Mesenteric fat pad (tissue), 1 donor: ENCODE results near the gene PYGB. TPM values are rescaled to one million over a fixed set of nuclear protein-coding genes. Genes with fewer than 3 reads are reported as not detected.
"Not testable (repeated sequence)": the region's sequence is repeated elsewhere in the genome, so short reads cannot be mapped to it uniquely, and the experiment has no call there.

ENCODE experiments used
- DNase-seq: peaks from one replicate; pipeline ENCODE4 v3.0.0-alpha.2; 2020; ENCODE audit warnings: low spot score
- total RNA-seq: library from RNA; stranded (reverse); fragmentation: NEBNext Ultra II Directional; extraction: Animal tissue kit (Norgen Biotek cat#: 25700); gene quantifications from one replicate; pipeline ENCODE4 v1.2.1, GENCODE V29; 2021
- donor health status: DM: yes; HTN: yes; CAD: no.

Gene PYGB
- total RNA-seq, 1 donor from 2014 or later: 121 TPM

DNA sequence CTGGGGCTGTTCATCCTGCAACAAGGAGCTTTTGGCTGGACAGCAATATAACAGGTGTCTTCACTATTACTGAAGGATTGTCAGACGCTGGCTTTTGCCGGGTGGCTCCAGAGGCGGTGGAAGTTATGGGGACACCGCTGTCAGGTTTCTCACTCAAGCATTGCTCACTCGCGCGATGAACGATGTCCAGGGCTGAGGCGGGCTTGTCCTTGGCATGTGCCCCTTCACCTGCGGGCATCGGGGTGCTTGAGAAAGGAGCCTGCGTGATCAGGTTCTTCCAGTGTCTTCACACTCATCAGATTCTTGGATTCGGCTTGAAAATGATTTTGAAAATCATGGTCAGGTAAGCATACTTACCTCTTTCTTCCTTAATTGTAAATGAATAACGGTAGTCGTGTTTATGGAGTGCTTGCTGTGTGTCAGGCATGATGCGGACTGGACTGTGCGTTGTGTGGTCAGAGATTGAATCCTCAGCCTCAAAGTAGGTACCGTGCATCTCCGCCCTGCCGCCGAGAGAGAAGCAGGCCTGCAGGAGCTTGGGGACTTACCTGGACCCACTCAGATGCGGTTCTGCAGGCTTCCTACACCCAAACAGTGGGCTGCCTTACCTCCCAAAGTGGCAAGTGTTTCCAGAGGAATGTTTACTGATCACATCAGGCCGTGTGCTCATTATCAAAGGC, 18.3 kb upstream of the PYGB start:
- DNase-seq: no peak

GRCh38 chr20:25230166-25230831, 17.6 kb upstream of the PYGB start:
- no peak for DNase-seq

GRCh38 chr20:25233016-25233772, 14.7 kb upstream of the PYGB start:
- DNase-seq: no peak

DNA sequence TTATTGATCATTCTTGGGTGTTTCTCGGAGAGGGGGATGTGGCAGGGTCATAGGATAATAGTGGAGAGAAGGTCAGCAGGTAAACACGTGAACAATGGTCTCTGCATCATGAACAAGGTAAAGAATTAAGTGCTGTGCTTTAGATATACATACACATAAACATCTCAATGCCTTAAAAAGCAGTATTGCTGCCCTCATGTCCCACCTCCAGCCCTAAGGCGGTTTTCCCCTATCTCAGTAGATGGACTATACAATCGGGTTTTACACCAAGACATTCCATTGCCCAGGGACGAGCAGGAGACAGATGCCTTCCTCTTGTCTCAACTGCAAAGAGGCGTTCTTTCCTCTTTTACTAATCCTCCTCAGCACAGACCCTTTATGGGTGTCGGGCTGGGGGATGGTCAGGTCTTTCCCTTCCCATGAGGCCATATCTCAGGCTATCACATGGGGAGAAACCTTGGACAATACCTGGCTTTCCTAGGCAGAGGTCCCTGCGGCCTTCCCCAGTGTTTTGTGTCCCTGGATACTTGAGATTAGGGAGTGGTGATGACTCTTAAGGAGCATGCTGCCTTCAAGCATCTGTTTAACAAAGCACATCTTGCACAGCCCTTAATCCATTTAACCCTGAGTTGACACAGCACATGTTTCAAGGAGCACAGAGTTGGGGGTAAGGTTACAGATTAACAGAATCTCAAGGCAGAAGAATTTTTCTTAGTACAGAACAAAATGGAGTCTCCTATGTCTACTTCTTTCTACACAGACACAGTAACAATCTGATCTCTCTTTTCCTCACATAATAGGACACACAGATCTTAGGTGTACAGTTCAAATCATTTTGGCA, 13.7 kb upstream of the PYGB start:
- DNase-seq: not testable (repeated sequence)

DNA sequence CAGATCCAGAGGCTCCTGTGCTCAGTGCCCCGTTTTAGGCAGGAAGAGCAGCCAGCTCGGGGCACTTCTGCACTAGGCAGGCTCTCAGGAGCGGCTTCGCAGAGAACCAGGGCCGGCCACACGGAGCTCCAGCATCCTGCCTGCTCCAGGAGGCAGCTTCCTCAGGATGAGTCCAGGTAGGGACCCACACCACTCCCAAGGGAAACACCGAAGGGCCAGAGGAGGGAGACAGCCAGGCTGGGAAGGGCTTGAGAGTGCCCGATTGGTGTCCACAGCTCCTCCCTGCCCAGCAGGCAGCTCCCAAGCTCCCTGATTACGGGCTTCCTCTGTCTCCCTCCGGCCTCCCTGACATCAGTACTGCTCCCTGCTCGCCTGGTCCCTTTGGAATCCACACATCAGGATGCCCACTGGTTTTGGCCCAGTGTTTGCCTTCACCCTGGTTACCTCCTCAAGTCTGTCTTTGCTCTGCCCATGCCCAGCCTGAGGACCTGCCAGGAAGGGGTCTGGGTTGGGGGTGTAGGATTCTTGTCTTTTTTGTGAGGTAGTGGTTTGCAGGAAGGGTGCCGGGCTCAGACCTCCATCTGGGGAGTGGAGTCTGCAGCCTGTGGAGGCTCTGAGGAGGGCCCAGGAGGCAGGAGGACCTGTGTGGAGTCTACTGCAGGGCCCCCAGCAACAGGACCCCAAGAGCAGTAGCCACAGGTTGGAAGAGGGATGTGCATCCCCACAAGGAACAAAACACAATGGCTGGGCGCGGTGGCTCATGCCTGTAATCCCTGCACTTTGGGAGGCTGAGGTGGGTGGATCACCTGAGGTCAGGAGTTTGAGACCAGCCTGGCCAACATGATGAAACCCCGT, 11.2 kb upstream of the PYGB start:
- no peak for DNase-seq

- DNase-seq: no peak
Measured at GRCh38 chr20:25237610-25238318, 10.1 kb upstream of the PYGB start.

DNA sequence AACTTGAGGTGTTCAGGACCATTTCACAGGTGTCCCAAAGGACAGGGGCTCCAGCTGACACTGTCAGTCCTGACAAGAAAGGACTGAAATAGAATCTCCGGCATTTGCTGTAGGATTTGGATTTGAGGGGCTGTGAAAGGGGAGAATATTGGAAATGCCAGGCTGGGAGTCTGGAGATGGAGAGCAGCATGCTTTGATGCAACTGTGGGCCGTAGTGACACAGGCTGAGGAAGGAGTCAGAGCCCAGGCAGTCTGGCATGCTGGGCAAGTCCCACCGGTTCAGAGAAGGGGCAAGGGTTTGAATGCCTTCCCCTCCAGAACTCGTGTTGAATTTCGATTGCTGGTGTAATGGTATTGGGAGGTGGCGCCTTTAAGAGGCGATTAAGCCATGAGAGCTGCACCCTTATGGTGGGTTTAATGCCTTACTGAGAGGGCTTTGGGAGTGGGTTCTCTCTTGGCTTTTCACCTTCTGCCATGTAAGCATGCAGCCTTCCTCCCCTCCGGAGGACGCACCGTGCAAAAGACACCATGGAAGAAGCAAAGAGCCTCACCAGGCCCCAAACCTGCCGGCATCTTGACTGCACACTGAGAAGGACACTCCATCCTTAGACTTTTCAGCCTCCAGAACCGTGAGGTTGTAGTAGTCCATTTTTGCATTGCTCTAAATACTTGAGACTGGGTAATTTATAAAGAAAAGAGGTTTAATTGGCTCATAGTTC, 9.4 kb upstream of the PYGB start:
- peak; percentile 85 for DNase-seq

- DNase-seq: no peak
Measured at GRCh38 chr20:25239387-25240370, 8.2 kb upstream of the PYGB start.

DNA sequence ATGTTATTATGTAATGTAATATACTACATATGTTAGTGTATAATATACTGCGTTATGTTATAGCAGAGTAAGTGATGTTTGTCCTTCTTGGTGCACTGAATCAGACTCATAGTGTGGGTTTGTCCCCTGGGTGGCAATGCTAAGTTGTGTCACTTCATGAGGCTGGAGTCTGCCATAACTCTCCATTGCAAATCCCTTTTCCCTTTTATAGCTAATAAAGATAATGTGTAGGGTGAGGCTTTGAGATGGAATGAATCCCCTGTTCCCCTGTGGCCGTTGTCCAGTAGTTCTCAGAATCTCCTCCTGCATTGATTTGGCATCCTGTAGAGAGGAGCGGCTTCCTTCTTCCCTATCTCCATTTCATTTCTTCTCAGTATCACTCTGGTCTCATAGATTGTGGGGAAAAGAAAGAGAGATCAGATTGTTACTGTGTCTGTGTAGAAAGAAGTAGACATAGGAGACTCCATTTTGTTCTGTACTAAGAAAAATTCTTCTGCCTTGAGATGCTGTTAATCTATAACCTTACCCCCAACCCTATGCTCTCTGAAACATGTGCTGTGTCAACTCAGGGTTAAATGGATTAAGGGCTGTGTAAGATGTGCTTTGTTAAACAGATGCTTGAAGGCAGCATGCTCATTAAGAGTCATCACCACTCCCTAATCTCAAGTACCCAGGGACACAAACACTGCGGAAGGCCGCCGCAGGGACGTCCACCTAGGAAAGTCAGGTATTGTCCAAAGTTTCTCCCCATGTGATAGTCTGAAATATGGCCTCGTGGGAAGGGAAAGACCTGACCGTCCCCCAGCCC, 6.8 kb upstream of the PYGB start:
- DNase-seq: peak; percentile 47

DNA sequence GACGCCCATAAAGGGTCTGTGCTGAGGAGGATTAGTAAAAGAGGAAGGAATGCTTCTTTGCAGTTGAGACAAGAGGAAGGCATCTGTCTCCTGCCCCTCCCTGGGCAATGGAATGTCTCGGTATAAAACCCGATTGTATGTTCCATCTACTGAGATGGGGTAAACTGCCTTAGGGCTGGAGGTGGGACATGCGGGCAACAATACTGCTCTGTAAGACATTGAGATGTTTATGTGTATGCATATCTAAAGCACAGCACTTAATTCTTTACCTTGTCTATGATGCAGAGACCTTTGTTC, 6.3 kb upstream of the PYGB start:
- DNase-seq: not testable (repeated sequence)

DNA sequence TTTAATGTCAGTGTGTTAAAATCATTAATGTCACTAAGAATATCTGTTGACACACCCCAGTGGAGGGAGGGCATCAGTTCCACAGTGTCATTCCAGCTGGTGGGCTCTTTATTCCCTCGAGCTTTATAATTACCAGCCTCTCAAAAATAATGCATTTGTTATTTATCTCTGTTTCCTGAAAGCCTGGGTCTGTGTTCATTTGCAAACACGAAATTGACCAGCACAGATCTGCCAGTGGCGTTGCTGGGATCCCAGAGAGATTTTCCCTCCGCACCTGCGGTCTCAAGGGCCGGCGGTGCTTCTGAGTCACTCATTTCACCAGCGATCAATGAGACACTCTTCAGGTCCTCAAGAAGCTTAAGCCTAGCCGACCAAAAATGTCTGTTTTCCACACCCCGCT, 5.7 kb upstream of the PYGB start:
- peak; percentile 26 for DNase-seq

DNA sequence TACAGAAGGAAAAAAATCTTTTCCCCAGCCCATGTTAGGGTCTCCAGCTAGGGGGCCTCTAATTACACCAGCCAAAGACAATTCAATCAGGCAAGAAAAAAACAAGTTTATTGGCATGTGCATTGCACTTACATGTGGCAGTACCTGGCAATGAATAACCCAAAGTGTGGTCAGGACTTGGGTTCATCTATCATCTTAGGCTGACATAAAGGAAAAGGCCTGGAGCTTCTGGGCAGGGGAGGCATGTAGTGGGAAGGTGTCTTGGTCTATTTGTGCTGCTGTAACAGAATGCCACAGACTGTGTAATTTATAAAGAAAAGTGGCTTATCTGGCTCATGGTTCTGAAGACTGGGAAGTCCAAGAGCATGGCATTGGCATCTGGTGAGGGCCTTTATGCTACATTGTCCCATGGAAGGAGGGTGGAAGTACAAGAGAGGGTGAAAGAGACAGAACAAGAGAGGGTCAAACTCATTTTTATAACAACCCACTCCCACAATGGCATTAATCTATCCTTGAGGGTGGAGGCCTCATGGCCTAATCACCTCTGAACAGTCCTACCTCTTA, 4.4 kb upstream of the PYGB start:
- no peak for DNase-seq

- DNase-seq: no peak
Measured at GRCh38 chr20:25244976-25245375, 2.9 kb upstream of the PYGB start.

GRCh38 chr20:25245461-25245860, 2.4 kb upstream of the PYGB start:
- DNase-seq: no peak

GRCh38 chr20:25246182-25246999, 1.5 kb upstream of the PYGB start:
- DNase-seq: no peak

- no peak for DNase-seq
Measured at GRCh38 chr20:25247000-25247517, 826 bp upstream of the PYGB start.
